ENCODE results near the gene EXOC5. TPM values are rescaled to one million over a fixed set of nuclear protein-coding genes. Genes with fewer than 3 reads are reported as not detected.
"Not testable (repeated sequence)": the region's sequence is repeated elsewhere in the genome, so short reads cannot be mapped to it uniquely, and the experiment has no call there.

EXOC5 gene
- total and polyA plus RNA-seq, 2 experiments from 2014 or later = 71.5 to 79.8 TPM

DNA sequence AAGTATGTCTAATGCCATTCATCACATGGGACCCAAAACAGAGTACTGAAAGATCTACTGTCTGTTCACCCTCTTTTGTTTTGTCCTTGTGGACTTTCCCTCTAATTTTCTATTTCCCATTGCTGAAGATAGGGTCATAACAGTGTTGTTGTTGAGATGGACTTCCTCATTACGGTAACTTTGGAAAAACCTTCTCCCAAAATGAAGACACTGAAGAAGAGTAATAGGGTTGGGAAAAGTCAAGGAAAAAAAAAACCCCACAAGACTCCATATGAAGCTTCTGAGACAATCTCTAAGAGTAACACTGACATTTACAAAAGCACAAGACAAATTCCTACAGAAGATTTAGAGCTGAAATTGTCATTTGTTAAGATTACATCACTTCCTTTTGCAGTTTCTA is 36.7 kb downstream of the EXOC5 start:
- H4K20me1 ChIP-seq (ENCODE audit: insufficient read depth) = no peaks in the 10 kb centered on the region
- no peak overlapping the region for H3K27ac ChIP-seq
- no peak overlapping the region for H3K9ac ChIP-seq
- peaks cover 61% of the 10 kb centered on the region for H3K36me3 ChIP-seq (ENCODE audit: low read depth)
- no peak for TF ChIP-seq EZH2phosphoT487 (IDR thresholded peaks at IDR 0.05; ENCODE audit: insufficient read depth, low read depth)
- no peak for TF ChIP-seq EZH2 (IDR thresholded peaks at IDR 0.05; ENCODE audit: insufficient read depth, poor library complexity, severe bottlenecking)
- no peak for DNase-seq
- H3K27me3 ChIP-seq (replicated peaks; ENCODE audit: insufficient read depth) = no peaks in the 10 kb centered on the region
- 97 to 100% methylated on average over 1 of the region's 1 CpG for WGBS, 2 experiments (ENCODE audit: low coverage in 1 of 2, low lambda C conversion rate in 2 of 2, missing lambda C conversion rate in 2 of 2)
- no peaks in the 10 kb centered on the region for H3K9me2 ChIP-seq (ENCODE audit: insufficient read depth)
- H3K9me3 ChIP-seq (ENCODE audit: low read depth) = no peaks in the 10 kb centered on the region
- H3K79me2 ChIP-seq (ENCODE audit: insufficient read depth) = no peaks in the 10 kb centered on the region; the same call in 1 of the 2 replicates
- in situ Hi-C loops (cut with MboI) = no loop called here
- no peaks in the 10 kb centered on the region for H3F3A ChIP-seq (ENCODE audit: insufficient read depth)
- H3K4me1 ChIP-seq (ENCODE audit: insufficient read depth) = no peaks in the 10 kb centered on the region
- H2AFZ ChIP-seq = no peak overlapping the region
- H3K4me2 ChIP-seq (ENCODE audit: unreplicated experiment) = no peak overlapping the region
- H3K4me3 ChIP-seq = no peak overlapping the region

DNA sequence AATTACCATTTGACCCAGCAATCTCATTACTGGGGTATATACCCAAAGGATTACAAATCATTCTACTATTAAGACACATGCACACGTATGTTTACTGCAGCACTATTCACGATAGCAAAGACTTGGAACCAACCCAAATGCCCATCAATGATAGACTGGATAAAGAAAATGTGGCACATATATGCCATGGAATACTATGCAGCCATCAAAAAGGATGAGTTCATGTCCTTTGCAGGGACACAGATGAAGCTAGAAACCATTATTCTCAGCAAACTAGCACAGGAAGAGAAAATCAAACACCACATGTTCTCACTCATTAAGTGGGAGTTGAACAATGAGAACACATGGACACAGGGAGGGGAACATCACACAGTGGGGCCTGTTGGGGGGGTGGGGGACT is 40.4 kb downstream of the EXOC5 start:
- peaks cover 48% of the 10 kb centered on the region for H3K36me3 ChIP-seq (ENCODE audit: low read depth)
- DNase-seq; H3K27ac ChIP-seq; in situ Hi-C loops (cut with MboI); H3K9me2 ChIP-seq (ENCODE audit: insufficient read depth); H3K4me2 ChIP-seq (ENCODE audit: unreplicated experiment); H3K4me3 ChIP-seq; H3K27me3 ChIP-seq (replicated peaks; ENCODE audit: insufficient read depth); H3K4me1 ChIP-seq (ENCODE audit: insufficient read depth); H2AFZ ChIP-seq; H3K9ac ChIP-seq; H3F3A ChIP-seq (ENCODE audit: insufficient read depth); H4K20me1 ChIP-seq (ENCODE audit: insufficient read depth); H3K9me3 ChIP-seq (ENCODE audit: low read depth): not testable (repeated sequence)
- WGBS, 2 experiments (ENCODE audit: low coverage in 1 of 2, low lambda C conversion rate in 2 of 2, missing lambda C conversion rate in 2 of 2) = 78 to 91% methylated on average over 2 of the region's 2 CpGs
- H3K79me2 ChIP-seq (ENCODE audit: insufficient read depth) = peaks cover 25% of the 10 kb centered on the region

DNA sequence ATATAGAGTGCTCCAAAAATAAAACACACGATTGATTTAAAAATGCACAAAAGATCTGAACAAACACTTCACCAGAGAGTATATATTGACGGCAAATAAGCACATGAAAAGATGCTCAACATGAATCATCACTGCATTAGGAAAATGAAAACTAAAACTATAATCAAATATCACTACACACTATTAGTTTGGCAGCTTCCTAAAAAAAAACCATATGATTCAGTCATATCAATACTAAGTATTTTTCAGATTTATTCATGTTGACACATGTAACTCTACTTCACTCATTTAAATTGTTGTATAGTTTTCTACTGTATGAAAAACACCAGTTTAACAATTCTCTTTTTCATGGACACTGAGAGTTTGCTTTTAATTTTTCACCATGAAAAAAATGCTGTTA is 41.6 kb downstream of the EXOC5 start:
- Histone ChIP-seq H3F3A (ENCODE audit: insufficient read depth) (no peaks in the 10 kb centered on the region), H3K9me2 (ENCODE audit: insufficient read depth) (no peaks in the 10 kb centered on the region), H3K36me3 (ENCODE audit: low read depth) (peaks cover 39% of the 10 kb centered on the region), H3K4me1 (ENCODE audit: insufficient read depth) (no peaks in the 10 kb centered on the region), H3K79me2 (ENCODE audit: insufficient read depth) (peaks cover 32% of the 10 kb centered on the region), H4K20me1 (ENCODE audit: insufficient read depth) (no peaks in the 10 kb centered on the region), H3K27ac (no peak overlapping the region), H2AFZ (no peak overlapping the region), H3K9me3 (ENCODE audit: low read depth) (no peaks in the 10 kb centered on the region), H3K9ac (no peak overlapping the region), H3K27me3 (replicated peaks; ENCODE audit: insufficient read depth) (no peaks in the 10 kb centered on the region), H3K4me2 (ENCODE audit: unreplicated experiment) (no peak overlapping the region), H3K4me3 (no peak overlapping the region)
- in situ Hi-C loops (cut with MboI) = no loop called here
- no peak for DNase-seq
- no peak for TF ChIP-seq EZH2 (IDR thresholded peaks at IDR 0.05; ENCODE audit: insufficient read depth, poor library complexity, severe bottlenecking)
- TF ChIP-seq EZH2phosphoT487 (IDR thresholded peaks at IDR 0.05; ENCODE audit: insufficient read depth, low read depth) = no peak
- WGBS, 2 experiments (ENCODE audit: low coverage in 1 of 2, low lambda C conversion rate in 2 of 2, missing lambda C conversion rate in 2 of 2) = 81 to 92% methylated on average over 2 of the region's 2 CpGs

DNA sequence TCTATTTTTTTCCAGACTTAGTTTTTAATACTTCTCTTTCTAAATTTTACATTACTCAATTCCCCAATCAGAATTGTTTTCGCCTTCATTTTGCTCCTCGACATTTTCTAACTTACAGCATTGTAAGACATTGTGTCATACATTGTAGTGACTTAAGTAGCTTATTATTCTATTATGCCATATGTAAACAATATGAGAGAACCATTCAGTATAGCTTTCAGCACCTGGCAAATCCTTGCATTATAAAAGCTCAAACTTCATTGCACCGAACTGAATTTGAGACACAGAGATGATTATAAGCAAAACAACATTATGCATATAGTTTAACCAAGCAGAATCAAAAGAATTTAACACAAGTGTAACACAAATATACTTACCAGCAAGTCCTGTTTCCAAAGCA is 46.8 kb downstream of the EXOC5 start:
- Histone ChIP-seq H3K9me2 (ENCODE audit: insufficient read depth) (no peaks in the 10 kb centered on the region), H3K27me3 (replicated peaks; ENCODE audit: insufficient read depth) (no peaks in the 10 kb centered on the region), H3K9me3 (ENCODE audit: low read depth) (no peaks in the 10 kb centered on the region), H3K9ac (no peak overlapping the region), H3F3A (ENCODE audit: insufficient read depth) (no peaks in the 10 kb centered on the region), H3K27ac (no peak overlapping the region), H2AFZ (no peak overlapping the region), H3K36me3 (ENCODE audit: low read depth) (peaks cover 31% of the 10 kb centered on the region), H4K20me1 (ENCODE audit: insufficient read depth) (no peaks in the 10 kb centered on the region), H3K79me2 (ENCODE audit: insufficient read depth) (peaks cover 32% of the 10 kb centered on the region), H3K4me2 (ENCODE audit: unreplicated experiment) (no peak overlapping the region), H3K4me3 (no peak overlapping the region), H3K4me1 (ENCODE audit: insufficient read depth) (no peaks in the 10 kb centered on the region)
- in situ Hi-C loops (cut with MboI) = no loop called here
- TF ChIP-seq EZH2phosphoT487 (IDR thresholded peaks at IDR 0.05; ENCODE audit: insufficient read depth, low read depth) (no peak), EZH2 (IDR thresholded peaks at IDR 0.05; ENCODE audit: insufficient read depth, poor library complexity, severe bottlenecking) (no peak)
- WGBS, 2 experiments (ENCODE audit: low coverage in 1 of 2, low lambda C conversion rate in 2 of 2, missing lambda C conversion rate in 2 of 2) = 75 to 80% methylated on average over 3 of the region's 3 CpGs
- no peak for DNase-seq

DNA sequence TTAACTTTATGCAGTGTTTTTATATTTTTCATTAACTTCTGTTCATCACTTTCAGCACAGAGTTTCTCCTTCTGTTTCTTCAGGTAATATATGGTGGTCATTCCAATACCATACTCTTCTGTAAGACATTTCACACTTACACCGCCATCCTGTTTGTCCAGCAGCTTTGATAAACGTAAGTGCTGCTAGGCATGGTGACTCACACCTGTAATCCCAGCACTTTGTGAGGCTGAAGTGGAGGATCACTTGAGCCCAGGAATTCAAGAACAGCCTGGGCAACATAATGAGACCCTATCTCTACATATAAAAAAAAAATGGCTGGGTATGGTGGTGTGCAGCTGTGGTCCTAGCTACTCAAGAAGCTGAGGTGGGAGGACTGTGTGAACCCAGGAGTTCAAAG is 55.8 kb downstream of the EXOC5 start:
- H3K4me2 ChIP-seq (ENCODE audit: unreplicated experiment) = no peak overlapping the region
- H3K27me3 ChIP-seq (replicated peaks; ENCODE audit: insufficient read depth) = no peaks in the 10 kb centered on the region
- 95 to 98% methylated on average over 2 of the region's 2 CpGs for WGBS, 2 experiments (ENCODE audit: low coverage in 1 of 2, low lambda C conversion rate in 2 of 2, missing lambda C conversion rate in 2 of 2)
- no peak for DNase-seq
- no peak overlapping the region for H3K27ac ChIP-seq
- H4K20me1 ChIP-seq (ENCODE audit: insufficient read depth) = no peaks in the 10 kb centered on the region
- H3K36me3 ChIP-seq (ENCODE audit: low read depth) = peaks cover 33% of the 10 kb centered on the region
- H3K9me2 ChIP-seq (ENCODE audit: insufficient read depth) = no peaks in the 10 kb centered on the region
- 0 out of 2 replicates have a peak, but pooled peaks cover 10% of the 10 kb centered on the region for H3F3A ChIP-seq (ENCODE audit: insufficient read depth)
- H3K4me3 ChIP-seq = no peak overlapping the region
- TF ChIP-seq EZH2 (IDR thresholded peaks at IDR 0.05; ENCODE audit: insufficient read depth, poor library complexity, severe bottlenecking) = no peak
- TF ChIP-seq EZH2phosphoT487 (IDR thresholded peaks at IDR 0.05; ENCODE audit: insufficient read depth, low read depth) = no peak
- H3K79me2 ChIP-seq (ENCODE audit: insufficient read depth) = peaks cover 15% of the 10 kb centered on the region; the same call in 1 of the 2 replicates
- H3K9ac ChIP-seq = no peak overlapping the region
- H3K4me1 ChIP-seq (ENCODE audit: insufficient read depth) = peaks cover 10% of the 10 kb centered on the region; the same call in 1 of the 2 replicates
- H3K9me3 ChIP-seq (ENCODE audit: low read depth) = no peaks in the 10 kb centered on the region
- in situ Hi-C loops (cut with MboI) = no loop called here
- no peak overlapping the region for H2AFZ ChIP-seq
